Adrenal gland (tissue), 12 donors: ENCODE data around the gene AHNAK2. TPM values are rescaled to one million over a fixed set of nuclear protein-coding genes. Genes with fewer than 3 reads are reported as not detected.
A peak's percentile ranks its signal among the peaks of the same experiment; 100 is the strongest.

Experiments
- DNase-seq, 7 donors: peaks; one replicate each; pipeline ENCODE4 v3.0.0-alpha.2; 2019 to 2020
- H3K27ac ChIP-seq, 5 donors: fragments of 200-600 bp; sonication (generic) in 4 of 5; 1 replicate in 3 of 5; 2 replicates in 2 of 5; pipeline versions ENCODE4 v1.5.1 to v1.8.0; 2016 to 2020; ENCODE audit warnings: mild to moderate bottlenecking in 1 of 5
- H3K27me3 ChIP-seq: fragments of 200-600 bp; 2 replicates; pipeline ENCODE4 v1.8.0; 2021
- H3K36me3 ChIP-seq, 2 donors: fragments of 200-600 bp; replicated peaks in 1 of 2; 1 replicate in 1 of 2; 2 replicates in 1 of 2; pipeline versions ENCODE4 v1.5.1 to v1.8.0; 2018 to 2022
- H3K4me1 ChIP-seq, 2 donors: fragments of 200-600 bp; replicated peaks in 1 of 2; 1 replicate in 1 of 2; 2 replicates in 1 of 2; pipeline versions ENCODE4 v1.5.1 to v1.8.0; 2018 to 2021
- H3K4me3 ChIP-seq, 4 donors: fragments of 200-600 bp; sonication (generic) in 3 of 4; one replicate each; pipeline ENCODE4 v1.5.1; 2016 to 2018
- H3K9me3 ChIP-seq, 3 donors: fragments of 200-600 bp; sonication (generic) in 1 of 3; replicated peaks in 1 of 3; 1 replicate in 2 of 3; 2 replicates in 1 of 3; pipeline versions ENCODE4 v1.5.1 to v1.8.0; 2016 to 2021
- CTCF ChIP-seq, 6 experiments: fragments of 450-650 bp in 4 of 6; fragments of 200-600 bp in 2 of 6; sonication (generic) in 1 of 6; IDR thresholded peaks; 1 replicate in 5 of 6; 2 replicates in 1 of 6; pipeline versions ENCODE4 v1.5.1 to v1.8.0; 2016 to 2021; ENCODE audit warnings: antibody characterized with exemption in 6 of 6, mild to moderate bottlenecking in 2 of 6, moderate library complexity in 1 of 6
- POLR2A ChIP-seq, 2 donors: fragments of 450-650 bp; IDR thresholded peaks; one replicate each; pipeline ENCODE4 v1.6.1; 2017; ENCODE audit warnings: antibody characterized with exemption in 2 of 2, mild to moderate bottlenecking in 2 of 2, moderate library complexity in 1 of 2
- WGBS, 4 donors: extraction: QIAGEN DNeasy Blood & Tissue Kit in 2 of 4; methylation state at CpG; one replicate each; pipeline versions ENCODE4 v1.1.5 to v1.1.7; 2013 to 2017; 5-methylcytosine and 5-hydroxymethylcytosine counted together
- intact Hi-C, 2 donors: fragments of 100-400 bp; cut with DNase I; formaldehyde crosslinking; loops; one replicate each; pipeline versions ENCODE4 v1.14.1 to v1.15.0; 2022 to 2023
- polyA plus RNA-seq, 3 donors: library from polyadenylated mRNA; stranded (reverse); fragments of 200-250 nt in 2 of 3; fragments of 350-450 nt in 1 of 3; fragmentation: Illumina TruSeq in 1 of 3; extraction: RNeasy Lipid Tissue Mini Kit (QIAGEN cat#74804) in 1 of 3; gene quantifications; one replicate each; pipeline ENCODE4 v1.2.3, GENCODE V29; 2013 to 2014
- total RNA-seq, 9 donors: library from RNA; depleted of rRNA in 4 of 9; stranded (reverse); fragments of >200 nt in 4 of 9; fragments of 120-200 nt in 1 of 9; fragmentation: NEBNext Ultra II Directional in 1 of 9; extraction: Animal tissue kit (Norgen Biotek cat#: 25700) in 1 of 9; gene quantifications; one replicate each; pipeline versions ENCODE4 v1.1.0 to v1.2.4, GENCODE V29; 2013 to 2023
- donor health status: healthy with polysubstance abuse.
- donor health status: Bipolar disorder and iron deficiency.
- donor health status: DM: yes; HTN: yes; CAD: no.
- donor health status: DM: no; HTN: no; CAD: no.
- donor health status: DM: no; HTN: no; CAD: no.
- donor health status: DM: yes; HTN: yes; CAD: no.

AHNAK2 gene
- total and polyA plus RNA-seq, 12 donors = 0.67 to 16.0 (median 4.1) TPM

GRCh38 chr14:104933746-104934733, 44.1 kb downstream of the AHNAK2 start:
- H3K4me3 ChIP-seq = peak overlapping the region in 1 of 4 donors; percentile 84
- intact Hi-C loops = loop anchor here in 1 of 2 donors (5.0 kb wide), 1 partner anchor 38 kb away; no protein-coding TSS in a partner anchor
- H3K9me3 ChIP-seq = no peaks in the 10 kb centered on the region
- WGBS, 4 donors = 13 to 83% (median 42%) methylated on average over 3 to 42 of the region's 42 CpGs
- no peaks in the 10 kb centered on the region for H3K36me3 ChIP-seq
- DNase-seq = peak in 1 of 7 donors; percentile 5
- peaks cover 0 to 9% of the 10 kb centered on the region in 2 donors for H3K4me1 ChIP-seq
- H3K27me3 ChIP-seq = no peaks in the 10 kb centered on the region
- TF ChIP-seq CTCF (IDR thresholded peaks at IDR 0.05) (no peak), POLR2A (IDR thresholded peaks at IDR 0.05) (no peak)
- no peak overlapping the region for H3K27ac ChIP-seq

DNA sequence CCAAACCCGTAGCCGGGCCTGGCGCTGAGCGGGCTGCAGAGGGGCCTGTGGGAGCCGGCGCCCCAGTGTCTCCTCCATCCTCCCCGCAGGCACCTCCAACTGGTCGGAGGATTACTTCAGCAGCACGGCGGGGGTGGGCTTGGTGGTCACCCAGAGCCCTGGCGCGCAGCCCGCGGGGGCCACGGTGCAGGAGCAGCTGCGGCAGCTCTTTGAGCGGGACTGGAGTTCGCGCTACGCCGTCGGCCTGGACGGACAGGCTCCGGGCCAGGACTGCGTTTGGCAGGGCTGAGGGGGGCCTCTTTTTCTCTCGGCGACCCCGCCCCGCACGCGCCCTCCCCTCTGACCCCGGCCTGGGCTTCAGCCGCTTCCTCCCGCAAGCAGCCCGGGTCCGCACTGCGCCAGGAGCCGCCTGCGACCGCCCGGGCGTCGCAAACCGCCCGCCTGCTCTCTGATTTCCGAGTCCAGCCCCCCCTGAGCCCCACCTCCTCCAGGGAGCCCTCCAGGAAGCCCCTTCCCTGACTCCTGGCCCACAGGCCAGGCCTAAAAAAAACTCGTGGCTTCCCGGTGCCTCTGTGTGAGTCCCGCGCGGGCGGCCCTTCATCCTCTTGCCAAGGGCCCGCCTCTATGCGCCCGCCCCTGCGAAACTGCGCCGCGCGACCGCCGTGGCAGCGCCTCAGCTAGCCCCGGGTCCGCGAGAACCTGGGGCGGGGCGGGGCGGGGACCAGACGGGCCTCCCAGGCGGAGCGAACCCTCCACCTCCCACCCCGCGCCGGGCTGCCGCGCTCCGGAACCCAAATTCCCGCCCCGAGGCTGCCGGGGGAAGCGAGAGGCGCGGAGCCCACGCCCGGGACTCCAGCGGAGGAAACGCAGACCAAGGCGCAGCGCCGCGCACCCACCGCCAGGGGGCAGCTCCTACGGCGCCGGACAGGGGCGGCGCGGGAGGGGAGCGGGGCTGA, 45.2 kb downstream of the AHNAK2 start:
- intact Hi-C loops = loop anchor here in 1 of 2 donors (5.0 kb wide), 1 partner anchor 39 kb away; no protein-coding TSS in a partner anchor
- peak overlapping the region in 1 of 5 donors; percentile 61 for H3K27ac ChIP-seq
- TF ChIP-seq CTCF (IDR thresholded peaks at IDR 0.05) (peak; percentile 32 to 81 (median 63)), POLR2A (IDR thresholded peaks at IDR 0.05) (no peak)

GRCh38 chr14:104931771-104932675, 46.2 kb downstream of the AHNAK2 start:
- Histone ChIP-seq H3K36me3 (no peaks in the 10 kb centered on the region), H3K4me3 (peak overlapping the region in 1 of 4 donors; percentile 84), H3K27ac (no peak overlapping the region), H3K9me3 (no peaks in the 10 kb centered on the region), H3K27me3 (peaks cover 5% of the 10 kb centered on the region), H3K4me1 (peaks cover 0 to 9% of the 10 kb centered on the region in 2 donors)
- 44 to 55% (median 47%) methylated on average over 43 to 64 of the region's 64 CpGs for WGBS, 4 donors
- intact Hi-C loops = loop anchor here in 1 of 2 donors (5.0 kb wide), 1 partner anchor 40 kb away; no protein-coding TSS in a partner anchor
- DNase-seq = no peak
- TF ChIP-seq CTCF (IDR thresholded peaks at IDR 0.05) (no peak), POLR2A (IDR thresholded peaks at IDR 0.05) (no peak)

More for the DNA sequence above, 45.2 kb downstream of the AHNAK2 start:
- H3K36me3 ChIP-seq = no peaks in the 10 kb centered on the region
- H3K4me1 ChIP-seq = peaks cover 0 to 9% of the 10 kb centered on the region in 2 donors
- H3K27me3 ChIP-seq = peaks cover 5% of the 10 kb centered on the region
- DNase-seq = peak; percentile 71 to 84 (median 78)
- WGBS, 4 donors = 1 to 16% (median 7%) methylated on average over 28 to 100 of the region's 100 CpGs
- H3K9me3 ChIP-seq = no peaks in the 10 kb centered on the region
- peak overlapping the region in 2 of 4 donors; percentile 37 to 84 for H3K4me3 ChIP-seq
